HG03135 (cell line): ENCODE measurements around the gene OSTN.
A peak's percentile ranks its signal among the peaks of the same experiment; 100 is the strongest.
"Not testable (repeated sequence)": the region's sequence is repeated elsewhere in the genome, so short reads cannot be mapped to it uniquely, and the experiment has no call there.

Experiments
- ATAC-seq: cut with Tn5 transposase; IDR thresholded peaks from one replicate; pipeline ENCODE4 v1.9.1; 2021; ENCODE audit warnings: mild to moderate bottlenecking, moderate library complexity; ENCODE audit not compliant: unreplicated experiment

OSTN gene

DNA sequence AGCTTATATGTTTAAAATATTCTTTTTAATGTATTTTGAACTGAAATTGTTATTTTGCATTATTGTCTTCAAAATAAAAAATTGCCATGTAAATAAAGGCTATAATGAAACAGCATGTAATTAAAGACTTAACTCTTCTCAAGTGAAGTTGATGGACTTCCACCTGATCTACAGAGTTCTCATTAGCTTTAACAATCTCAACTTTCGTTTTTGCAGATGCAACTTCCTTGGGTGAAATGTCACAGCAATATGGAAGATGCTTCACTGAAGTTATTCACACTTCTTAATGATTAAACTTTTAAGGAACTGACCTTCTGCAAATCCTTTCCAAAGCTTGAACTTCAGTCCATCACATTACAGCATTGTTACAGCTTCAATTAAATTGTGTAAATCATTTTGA lies 63.6 kb downstream of the OSTN start:
- ATAC-seq = no peak

DNA sequence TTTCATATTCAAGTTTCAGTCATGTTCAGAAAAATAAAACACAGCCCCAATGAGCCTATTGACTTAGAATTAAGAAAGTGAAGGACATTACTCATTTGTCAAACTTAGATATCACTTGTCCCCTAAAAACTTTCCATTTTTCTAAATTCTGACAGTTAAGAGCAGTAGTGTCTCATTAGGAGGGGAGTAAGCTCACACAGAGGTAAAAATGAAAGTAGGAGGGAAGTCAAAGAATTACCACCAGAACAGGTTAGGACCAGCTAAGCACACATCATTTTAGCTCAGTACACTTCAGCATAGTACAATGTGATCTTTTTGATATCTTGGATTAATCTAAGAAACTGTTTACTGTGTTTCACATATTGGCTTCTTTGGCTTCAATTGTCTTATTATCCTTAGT lies 64.3 kb downstream of the OSTN start:
- peak; percentile 92 for ATAC-seq

DNA sequence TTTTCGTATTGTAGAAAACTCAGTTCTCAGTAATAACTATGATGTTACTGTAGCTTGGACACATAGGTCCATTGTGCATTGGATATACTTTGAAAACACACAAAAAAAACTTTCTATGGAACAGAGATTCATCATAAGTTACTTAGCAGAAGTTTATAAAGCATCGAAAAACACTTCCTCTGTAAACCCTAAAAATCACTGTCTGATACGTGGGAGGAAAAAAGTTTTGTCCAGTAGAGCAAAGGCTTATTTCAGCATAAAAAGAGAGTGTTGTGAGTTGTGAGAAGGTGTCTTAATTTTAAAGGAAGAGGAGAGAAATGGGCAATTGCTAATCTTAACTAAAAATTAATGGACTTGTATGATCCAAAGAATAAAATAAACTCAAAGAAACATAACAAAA lies 64.8 kb downstream of the OSTN start:
- no peak for ATAC-seq

DNA sequence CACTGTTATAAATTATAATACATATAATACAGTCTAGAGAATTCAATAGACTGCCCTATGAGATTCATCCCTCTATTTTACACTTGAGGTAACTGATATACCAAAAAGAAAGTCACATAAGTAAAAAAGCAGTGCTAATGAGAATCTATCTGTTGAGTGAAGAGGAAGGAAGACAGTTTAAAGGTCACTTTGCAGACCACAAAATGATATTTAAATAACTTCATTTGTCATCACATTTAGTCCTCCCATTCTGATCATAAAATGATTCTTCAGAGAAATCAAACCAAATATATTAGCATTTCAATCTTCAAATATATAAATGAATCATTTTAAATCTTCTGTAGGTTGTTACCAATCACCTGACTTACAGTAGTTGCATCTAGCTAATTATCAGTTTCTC lies 69.7 kb downstream of the OSTN start:
- no peak for ATAC-seq

DNA sequence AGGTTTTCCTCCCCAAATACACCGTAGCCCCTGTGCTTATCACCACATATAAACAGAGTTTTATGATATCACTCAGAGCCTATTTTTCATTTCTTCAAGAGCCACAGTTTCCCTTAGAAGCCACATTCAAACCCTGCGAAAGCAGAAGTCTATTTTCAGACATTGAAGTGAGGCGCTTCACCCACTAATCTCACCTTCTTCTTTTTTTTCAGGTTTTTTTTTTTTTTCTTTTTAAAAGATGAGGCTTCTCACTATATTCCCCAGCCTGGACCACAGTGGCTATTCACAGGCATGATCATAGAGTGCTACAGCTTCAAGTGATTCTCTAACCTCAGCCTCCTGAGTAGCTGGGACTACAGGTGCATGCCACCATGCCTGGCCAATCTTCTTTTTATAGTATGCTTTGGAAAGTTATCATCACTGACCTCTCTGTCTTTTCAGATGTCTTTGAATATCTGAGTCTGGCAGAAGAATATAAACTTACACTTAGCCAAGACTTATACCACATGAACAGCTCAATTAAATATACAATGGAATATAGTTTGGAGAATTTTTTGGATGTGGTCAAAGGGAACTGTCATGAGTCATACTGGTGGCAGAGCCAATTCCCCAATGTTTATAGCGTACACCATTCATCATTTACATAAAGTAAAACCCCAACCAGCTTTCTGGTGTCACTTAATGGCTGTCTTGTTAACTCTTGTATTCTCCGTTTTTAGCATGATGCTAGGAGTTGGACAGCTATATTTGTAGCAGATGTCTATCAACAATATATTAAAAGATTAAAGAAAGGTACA lies 70.4 kb downstream of the OSTN start:
- peak; percentile 80 for ATAC-seq

DNA sequence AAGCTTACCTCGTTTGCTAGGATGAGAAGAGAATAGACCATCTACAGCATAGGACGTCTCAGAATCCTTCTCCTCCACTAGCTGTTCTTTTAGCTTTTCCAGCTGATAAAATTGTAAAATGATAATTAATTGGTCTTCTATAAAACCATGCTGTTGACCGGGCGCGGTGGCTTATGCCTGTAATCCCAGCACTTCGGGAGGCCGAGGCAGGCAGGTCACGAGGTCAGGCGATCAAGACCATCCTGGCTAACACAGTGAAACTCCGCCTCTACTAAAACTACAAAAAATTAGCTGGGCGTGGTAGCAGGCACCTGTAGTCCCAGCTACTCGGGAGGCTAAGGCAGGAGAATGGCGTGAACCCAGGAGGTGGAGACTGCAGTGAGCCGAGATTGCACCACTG lies 76.2 kb downstream of the OSTN start:
- ATAC-seq = not testable (repeated sequence)

DNA sequence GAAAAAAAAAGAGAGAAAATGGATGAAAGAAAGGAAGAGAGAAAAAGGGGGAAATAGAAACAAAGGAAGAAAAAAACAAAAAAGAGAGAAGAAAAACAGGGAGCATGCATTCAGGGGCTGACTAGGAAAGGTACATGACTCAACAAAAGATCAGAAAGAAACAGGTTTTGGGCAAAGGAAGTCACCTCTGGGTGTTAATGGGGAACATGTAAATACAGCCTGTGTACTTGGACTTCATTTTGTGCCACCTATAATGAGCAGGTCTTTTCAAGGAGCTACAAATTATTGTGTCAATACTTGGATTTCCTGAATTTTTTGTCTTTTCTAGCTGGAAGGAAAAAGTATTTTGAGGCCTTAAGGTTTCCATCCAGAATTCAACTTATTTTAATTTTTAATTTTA lies 76.7 kb downstream of the OSTN start:
- no peak for ATAC-seq

DNA sequence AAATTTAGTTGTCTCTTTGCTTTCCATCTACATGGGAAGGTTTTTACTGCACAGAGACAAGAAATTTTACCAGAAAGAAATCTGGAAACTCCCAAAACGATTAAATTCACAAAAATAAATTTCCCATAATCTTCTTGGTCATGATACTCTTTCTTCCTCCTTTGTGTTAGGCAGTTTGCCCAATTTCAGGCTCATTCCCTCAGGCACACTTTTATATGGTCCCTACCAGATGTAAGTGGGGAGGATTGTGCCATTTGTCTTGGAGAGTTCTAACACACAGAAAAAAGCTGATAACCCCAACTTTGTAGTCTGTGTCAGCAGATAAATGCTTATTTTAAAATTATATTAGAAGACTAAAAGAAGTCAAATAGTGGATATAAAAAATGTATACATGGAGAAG lies 81.1 kb downstream of the OSTN start:
- ATAC-seq = no peak

DNA sequence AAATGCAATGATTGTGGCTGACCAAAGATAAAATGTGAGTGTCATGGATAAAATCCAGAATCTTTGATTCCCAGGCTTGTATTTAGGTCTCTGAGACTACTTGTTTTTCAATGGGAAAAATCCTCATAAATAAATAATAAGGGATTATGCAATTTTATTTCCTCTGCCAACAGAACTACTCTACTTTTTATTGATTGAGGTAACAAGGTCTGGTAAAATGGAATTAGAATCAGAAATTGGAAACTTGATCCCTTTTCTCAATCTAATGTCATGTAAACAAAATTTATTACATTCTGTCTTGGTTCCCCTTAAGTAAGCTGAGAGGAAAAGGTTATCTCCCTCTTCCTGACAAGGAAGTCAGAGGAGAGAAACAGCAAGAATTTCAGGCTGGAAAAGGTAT lies 81.8 kb downstream of the OSTN start:
- ATAC-seq = no peak

DNA sequence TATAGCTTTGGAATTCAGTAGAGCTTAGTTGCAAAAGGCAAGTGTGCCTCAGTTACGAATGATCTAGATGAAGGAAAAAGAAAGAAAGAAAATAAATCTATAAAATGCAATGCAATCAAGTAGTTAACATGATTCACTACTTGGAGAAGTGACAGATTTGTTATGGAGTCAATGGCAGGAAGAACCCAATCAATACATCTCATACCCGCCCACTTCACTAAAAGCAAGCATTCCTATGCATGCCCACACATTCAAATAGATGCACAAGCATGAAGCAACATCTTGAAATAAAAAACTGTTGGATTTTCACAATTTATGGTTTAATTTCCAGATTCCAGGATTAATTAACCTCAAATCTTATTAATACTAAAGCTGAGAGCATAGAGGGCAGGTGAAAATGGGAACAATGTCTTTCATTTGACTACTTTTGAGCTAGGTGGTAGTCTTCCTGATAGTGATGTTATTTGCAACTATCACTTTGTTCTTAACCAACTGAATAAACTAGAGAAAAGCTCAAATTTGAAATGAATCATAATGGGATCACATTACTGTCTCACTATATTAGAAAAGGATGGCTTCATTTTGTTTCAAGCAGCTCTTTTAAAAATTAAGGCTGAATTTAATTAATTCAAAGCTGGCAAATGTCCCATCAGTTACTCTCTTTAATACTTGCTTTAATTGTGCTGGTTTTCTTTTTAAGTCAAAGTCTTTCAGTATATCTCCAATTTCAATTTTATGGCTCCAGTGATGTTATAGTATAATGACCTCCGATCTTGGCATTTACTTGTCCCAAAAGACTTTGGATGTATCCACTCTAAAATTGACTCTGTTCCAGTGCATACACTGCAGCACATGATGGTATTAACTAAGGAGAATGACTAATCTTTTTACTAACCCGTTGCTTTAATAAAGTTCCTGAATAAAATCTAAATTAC lies 83.5 kb downstream of the OSTN start:
- no peak for ATAC-seq

DNA sequence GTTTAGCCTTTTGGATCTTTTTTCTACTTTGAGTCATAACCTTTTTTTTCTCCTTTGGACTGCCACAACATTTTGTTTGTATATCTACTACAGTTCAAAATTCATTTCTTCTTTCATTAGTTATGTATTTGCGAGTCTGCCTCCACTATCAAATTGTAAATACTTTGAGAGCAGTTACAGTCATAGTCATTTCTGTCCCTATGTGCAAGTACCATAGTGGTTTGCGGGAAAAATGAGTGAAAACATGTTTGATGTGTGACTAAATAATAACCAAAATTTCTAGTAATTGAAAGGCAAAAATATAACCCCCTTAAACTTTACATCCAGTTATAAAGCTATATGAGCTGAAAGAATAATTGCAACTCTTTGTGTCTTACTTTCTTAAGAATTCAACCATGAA lies 84.4 kb downstream of the OSTN start:
- no peak for ATAC-seq

DNA sequence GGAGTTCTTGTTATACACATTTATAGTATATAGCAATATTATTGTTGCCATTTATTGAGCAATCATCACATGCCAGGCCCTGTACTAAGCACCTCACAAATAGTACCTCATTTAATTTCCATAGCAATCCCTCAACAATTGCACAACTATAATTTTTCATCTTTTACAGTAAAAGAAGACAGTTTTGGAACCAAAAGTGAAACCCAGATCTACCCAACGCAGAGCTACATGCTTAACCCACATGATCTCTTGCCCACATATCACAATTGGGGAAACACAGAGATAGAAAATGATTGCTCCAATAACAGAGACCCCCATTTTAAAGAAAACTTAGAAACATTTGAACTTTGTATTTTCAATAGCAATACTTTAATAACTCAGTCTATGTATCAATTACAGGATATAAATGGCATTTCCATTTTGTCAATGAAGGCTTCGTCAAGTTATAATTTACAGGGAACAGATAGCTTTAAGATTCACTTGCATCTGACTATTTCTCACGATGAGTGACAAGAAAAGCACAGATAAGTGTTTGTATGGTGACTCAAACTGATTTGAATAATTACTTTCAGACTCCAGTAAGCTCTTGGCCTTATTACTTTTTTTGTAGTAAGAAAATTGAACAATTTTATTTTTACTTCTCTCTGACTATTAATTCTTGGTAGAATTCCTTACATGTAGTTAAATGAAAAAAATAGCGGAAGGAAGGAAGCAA lies 91.4 kb downstream of the OSTN start:
- peak; percentile 74 for ATAC-seq

DNA sequence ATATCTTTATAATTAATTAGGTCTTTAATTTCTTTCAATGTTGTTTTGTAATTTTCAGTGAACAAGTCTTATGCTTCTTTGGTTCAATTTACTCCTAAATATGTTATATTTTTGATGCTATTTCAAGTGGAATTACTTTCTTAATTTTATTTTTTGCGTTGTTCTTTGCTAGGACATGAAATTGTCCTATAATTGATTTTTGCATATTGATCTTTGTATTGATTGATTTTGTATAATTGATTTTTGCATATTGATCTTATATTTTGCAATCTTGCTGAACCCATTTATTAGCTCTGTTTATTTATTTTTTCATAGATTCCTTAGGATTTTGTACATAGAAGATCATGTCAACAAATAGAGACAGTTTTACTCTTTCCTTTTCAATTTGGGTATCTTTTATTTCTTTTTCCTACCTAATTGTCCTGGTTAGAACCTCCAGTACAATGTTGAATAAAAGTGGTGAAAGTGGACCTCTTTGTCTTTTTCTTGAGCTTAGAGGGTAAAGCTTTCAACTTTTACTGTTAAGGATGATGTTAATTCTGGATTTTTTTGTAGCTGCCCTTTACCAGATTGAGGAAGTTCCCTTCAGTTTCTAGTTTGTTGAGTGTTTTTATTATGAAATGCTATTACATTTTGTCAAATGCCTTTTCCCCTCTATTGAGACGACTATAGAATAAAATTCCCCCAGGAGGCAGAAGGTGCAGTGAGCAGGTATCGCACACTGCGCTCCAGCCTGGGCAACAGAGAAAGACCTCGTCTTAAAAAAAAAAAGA lies 93.4 kb downstream of the OSTN start:
- ATAC-seq = no peak

DNA sequence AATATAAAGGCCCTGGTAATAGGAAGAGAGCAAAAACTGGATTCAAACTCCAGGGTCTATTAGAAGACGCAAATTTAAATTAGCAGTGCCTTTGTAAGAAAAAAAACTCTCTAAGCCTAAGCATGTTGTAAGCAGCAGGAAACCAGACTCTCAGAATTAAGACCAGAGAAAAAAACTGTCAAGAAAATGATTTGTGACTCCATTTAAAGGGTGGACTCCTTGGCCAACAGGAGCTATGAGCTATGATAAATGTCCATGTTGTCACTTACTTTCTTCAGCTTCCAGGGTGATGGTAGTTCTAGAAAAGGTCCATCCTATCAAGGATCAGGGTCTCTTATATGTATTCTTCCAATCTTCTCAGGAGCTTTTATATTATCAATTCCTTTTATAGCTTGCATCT lies 95.2 kb downstream of the OSTN start:
- no peak for ATAC-seq

DNA sequence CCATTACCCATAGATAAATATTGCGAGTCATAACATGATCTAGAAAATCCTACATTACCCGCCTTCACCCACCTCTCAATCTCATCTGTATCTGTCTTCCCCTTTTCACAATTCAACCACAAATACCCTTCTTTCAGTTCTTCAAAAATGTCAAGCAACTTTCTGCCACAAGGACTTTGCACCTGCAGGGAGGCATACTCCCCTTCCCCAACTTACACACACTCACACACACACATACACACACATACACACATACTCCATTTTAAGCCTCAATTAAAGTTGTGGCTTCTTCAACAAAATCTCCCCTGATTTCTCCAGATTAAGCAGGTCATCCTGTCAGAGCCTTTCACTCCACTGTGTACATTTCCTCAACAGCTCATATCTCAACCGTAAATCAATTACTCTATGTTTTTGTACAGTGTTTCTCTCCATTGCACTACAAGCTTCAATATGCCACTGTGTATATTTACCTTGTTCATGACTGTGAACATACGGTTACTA lies 97.0 kb downstream of the OSTN start:
- peak; percentile 86 for ATAC-seq

DNA sequence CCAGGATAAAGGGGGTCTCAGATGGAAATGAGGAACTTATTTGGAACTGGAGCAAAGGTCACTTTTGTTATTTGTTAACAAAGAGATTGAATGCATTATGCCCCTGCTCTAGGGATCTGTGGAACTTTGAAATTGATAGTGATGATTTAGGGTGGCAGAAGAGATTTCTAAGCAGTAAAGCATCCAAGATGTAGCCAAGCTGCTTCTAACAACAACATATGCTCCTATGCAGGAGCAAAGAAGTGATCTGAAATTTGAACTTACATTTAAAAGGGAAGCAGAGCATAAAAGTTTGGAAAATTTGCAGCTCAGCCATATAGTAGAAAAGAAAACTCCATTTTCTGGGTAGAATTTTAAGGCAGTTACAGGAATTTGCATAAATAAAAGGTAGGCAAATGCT lies 99.8 kb downstream of the OSTN start:
- no peak for ATAC-seq

DNA sequence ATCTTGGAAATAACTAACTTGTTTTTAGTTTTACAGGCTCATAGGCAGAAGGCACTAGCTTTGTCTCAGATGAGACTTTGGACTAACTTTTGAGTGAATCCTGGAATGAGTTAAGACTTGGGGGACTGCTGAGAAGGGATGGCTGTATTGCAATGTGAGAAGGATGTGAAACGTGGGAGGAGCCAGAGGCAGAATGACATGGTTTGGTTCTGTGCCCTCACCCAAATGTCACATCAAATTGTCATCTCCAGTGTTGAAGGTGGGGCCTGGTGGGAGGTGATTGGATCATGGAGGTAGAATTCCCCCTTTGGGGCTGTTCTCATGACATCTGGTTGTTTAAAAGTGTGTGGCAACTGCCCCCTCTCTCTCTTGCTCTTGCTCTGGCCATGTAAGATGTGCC lies 101.4 kb downstream of the OSTN start:
- no peak for ATAC-seq

DNA sequence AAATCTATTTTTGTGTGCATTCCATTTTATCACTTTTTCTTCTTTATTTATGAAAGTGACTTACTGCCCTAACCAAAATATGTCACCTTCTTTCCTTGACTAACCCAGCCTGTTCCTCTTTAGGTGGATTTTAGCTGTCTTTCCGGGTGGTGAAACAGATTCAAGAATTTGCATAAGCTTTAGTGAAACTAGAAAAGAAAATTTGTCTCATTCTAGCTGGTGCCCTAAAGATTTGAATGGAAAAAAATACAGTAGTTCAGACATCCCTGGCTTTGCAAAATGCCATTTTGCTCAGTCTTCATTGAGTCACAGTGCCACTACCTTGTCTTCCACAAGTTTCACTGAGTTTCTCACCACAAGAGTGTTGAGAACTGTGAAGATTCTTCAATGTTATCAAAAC lies 102.0 kb downstream of the OSTN start:
- peak; percentile 74 for ATAC-seq

DNA sequence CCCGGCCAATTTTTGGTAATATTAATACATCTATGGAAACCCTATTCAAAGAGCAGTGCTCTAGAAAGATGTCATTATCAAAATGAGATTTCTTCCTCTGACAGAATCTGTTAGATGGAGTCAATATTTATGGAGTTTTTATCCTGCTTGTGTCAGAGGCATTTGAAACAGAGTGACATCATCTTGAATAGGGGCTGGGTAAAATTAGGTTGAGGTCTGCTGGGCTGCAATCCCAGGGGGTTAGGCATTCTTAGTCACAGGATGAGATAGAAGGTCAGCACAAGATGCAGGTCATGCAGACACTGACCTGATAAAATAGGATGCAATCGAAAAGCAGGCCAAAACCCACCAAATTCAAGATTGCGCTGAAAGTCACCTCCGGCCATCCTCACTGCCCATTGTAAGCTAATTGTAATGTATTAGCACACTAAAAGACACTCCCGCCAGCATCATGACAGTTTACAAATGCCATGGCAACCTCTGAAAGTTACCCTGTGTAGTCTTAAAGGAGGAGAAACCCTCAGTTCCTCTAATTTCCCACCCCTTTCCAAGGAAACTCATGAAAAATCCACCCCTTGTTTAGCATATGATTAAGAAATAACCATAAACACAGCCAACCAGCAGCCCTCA lies 102.9 kb downstream of the OSTN start:
- ATAC-seq = no peak

DNA sequence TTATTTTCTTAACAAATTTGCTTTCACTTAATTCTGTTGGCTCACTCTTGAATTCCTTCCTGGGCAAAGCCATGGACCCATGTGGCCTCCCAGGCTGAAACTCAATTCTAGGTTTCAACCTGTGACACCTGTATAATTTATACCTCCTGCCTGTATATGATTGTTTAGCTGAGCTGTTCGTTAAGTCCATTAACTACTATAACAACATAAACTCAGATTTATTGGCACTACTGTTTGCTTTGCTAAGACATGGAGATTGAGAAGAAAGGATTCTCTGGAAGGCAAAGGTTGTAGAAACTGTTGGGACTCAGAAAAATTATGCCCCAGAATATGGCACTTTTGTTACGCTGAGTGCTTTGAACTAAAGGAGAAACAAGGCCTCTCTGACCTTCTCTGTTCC lies 103.4 kb downstream of the OSTN start:
- ATAC-seq = no peak
